Epithelial cell of prostate (primary cell): Measurements from ENCODE around the gene SCAND1.

Experiments
- DNase-seq: peaks from one replicate; pipeline ENCODE4 v3.0.0-alpha.2; 2011; ENCODE audit warnings: low read depth, low spot score
- H3K27ac ChIP-seq: fragments of 450-650 bp; 2 replicates; pipeline ENCODE4 v1.5.1; 2017; ENCODE audit warnings: mild to moderate bottlenecking

SCAND1 gene

DNA sequence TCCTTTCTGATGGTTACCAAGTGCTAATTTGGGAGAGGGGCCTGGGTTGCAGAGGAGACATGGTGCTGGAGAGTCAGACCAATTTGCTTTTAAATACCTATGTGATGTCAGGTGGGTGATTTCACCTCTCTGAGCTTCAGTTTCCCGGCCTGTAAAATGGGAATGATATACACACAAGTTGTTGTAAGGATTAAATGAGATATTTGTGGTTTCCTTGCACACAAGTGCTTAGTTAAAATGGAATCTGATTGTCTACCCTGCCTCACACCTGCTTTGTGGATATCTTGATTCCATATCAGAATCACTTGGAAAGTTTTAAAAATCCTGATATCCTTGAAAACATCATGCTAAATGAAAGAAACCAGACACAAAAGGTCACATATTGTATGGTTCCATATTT is 44.5 kb downstream of the SCAND1 start:
- no peak for DNase-seq
- H3K27ac ChIP-seq: no peak overlapping the region

DNA sequence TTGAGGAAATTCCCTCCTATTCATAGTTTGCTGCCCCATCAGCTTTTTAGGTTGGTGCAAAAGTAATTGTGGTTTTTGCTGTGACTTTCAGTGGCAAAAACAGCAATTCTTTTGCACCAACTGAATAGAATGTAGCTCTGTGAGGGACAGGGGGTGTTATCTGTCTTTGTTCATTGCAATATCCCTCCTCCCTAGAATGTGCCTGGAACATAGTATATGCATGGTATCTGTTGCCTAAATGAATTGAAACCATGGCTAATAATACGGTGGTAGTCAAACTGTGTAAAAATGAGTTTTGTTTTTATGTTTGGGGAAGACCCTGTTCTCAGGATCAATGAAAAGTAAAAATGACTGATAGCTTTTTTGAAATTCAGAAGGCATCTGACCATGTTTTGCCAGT is 45.1 kb downstream of the SCAND1 start:
- no peak for DNase-seq

DNA sequence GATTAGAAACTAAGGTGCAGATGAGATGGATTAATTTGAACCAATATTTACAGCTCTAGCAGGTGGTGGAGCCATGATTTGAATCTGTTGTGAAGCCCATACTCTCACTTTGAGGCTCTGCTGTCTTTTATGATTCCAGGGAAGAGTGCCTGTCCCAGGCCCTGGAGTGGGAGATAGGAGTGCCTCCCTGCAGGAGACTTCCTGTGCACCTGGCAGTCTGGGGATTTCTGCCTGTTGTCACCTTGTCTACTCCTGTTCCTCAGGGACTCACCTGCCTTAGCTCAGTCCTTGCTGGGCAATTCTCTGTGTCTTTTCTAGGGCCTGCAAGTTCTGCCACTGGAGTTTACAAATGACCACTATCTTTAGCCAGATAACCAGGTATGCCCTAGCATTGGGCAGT is 46.3 kb downstream of the SCAND1 start:
- no peak for DNase-seq
- no peak overlapping the region for H3K27ac ChIP-seq

More for the DNA sequence above, 45.1 kb downstream of the SCAND1 start:
- H3K27ac ChIP-seq: no peak overlapping the region

DNA sequence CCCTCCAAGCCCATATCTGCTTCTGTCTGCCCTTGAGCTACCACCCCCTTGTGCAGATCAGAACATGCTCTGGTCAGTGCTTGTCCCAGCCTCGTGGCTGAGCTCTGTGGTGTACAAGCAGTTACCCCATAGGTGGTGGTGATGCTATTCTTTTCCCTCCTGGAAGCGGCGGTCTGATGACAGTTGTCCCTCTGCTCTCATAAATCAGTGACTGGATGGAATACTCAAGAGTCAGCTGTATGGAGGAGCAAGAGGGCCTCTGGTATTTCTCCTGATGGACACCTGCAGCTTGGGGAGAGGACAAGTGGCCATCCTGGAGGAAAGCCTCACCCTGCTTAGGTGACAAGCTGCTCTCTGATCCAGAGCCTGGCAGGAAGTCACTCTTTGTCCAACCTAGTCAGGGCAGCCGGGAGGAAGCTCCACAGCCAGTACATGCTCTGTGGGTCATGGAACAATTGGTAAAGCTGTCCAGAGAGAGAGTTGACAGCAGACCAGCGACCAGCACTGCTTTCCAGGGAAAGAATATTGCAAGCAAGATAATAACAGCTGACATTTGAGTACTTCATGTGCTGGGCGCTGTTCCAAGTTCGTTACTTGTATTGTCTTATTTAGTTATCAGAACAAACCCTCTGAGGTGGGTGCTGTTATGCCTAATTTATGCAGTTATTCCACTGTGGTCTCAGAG is 47.1 kb downstream of the SCAND1 start:
- no peak overlapping the region for H3K27ac ChIP-seq
- DNase-seq: no peak

DNA sequence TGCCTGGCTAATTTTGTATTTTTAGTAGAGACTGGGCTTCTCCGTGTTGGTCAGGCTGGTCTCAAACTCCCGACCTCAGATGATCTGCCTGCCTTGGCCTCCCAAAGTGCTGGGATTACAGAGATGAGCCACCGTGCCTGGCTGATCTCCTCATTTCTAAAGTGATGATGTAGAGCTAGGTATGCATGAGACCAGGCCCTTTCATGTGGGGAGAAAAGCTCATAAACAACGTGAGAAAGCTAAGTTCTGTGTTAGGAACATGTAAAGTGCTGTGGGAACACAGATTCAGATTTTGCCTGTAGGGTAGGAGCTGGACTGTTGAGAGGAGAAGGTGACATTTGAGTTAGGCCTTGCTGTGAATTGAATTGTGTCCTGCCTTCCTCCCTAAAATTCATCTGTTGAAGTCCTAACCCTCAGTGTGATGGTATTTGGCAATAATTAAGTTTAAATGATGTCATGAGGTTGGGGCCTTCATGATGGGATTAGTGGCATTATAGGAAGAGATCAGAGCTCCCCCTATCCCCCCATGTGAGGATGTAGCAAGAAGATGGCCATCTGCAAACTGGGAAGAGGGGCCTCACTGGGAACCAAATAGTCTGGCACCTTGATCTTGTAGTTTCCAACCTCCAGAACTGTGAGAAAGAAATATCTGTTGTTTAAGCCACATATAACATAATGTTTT is 49.2 kb downstream of the SCAND1 start:
- DNase-seq: no peak
- no peak overlapping the region for H3K27ac ChIP-seq

DNA sequence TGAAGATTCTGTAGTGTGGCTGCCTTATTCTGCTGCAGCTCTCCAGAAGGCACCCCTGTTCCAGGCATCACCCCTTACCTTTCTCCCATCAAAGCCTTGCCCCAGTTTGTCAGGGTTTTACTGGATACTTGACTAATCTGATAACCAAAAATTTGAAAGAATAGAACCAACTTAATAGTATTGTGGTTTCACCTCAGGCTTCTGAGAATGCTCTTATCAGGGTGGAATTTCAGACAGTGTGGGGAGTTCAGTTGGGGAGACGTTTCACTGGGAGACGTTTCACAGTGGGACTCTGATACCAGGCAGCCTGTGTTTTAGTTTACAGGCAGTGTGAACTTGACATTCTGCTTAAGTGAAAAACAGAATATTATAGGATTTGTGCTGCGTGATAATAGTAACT is 50.5 kb downstream of the SCAND1 start:
- DNase-seq: no peak
- no peak overlapping the region for H3K27ac ChIP-seq
